ENCODE measurements around the gene PGAM1. TPM values are rescaled to one million over a fixed set of nuclear protein-coding genes. Genes with fewer than 3 reads are reported as not detected.

The PGAM1 gene
- total and polyA plus RNA-seq, 2 of the 13 experiments (the other 11 are each of a cell fraction or from before 2014, with no cell fraction given): 354 to 483 TPM

DNA sequence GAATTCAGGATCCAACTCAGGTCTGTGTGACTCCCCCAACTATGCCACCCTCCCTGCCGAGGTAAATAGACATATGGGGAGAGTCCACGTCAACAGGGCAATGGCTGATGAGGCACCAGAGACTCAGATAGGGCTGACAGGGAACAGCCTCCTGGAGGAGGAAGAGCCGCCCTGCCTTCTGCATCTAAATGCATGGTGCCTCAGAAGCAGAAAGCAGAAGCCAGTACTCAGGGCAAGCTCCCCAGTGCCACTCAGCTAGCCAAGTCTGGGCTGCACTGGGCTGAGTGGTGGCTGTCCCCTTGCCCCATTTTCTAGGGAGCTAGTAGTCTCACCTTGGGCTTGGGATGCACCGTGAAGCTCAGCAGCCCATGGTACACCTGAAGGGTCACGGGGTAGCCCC lies 35.9 kb upstream of the PGAM1 start:
- intact Hi-C loops (cut with micrococcal nuclease; ENCODE audit: unreplicated experiment): no loop called here
- in situ Hi-C loops (cut with HindIII; ENCODE audit: extremely low pct_ligation_motif_present, low pct_unique_long_range_greater_than_20kb): no loop called here
- no peaks in the 10 kb centered on the region for H3K4me1 ChIP-seq (ENCODE audit: insufficient read depth, low read length)

More for the DNA sequence above, 35.9 kb upstream of the PGAM1 start:
- no peak; the same call in 2 of the 3 replicates for ATAC-seq
- Histone ChIP-seq H3K4me3 (replicated peaks in 1 of 3; ENCODE audit: insufficient read depth in 1 of 3, low read depth in 2 of 3, low read length in 3 of 3) (no peak overlapping the region), H3K9me3 (ENCODE audit: low read length) (no peaks in the 10 kb centered on the region), H2AFZ (ENCODE audit: low read length) (no peak overlapping the region), H3K4me2 (ENCODE audit: low read depth, low read length) (no peak overlapping the region), H3K27ac (ENCODE audit: extremely low read length, insufficient read depth, low read length) (no peak overlapping the region), H3K9ac (ENCODE audit: insufficient read depth, low read depth, low read length) (no peak overlapping the region), H3K36me3 (replicated peaks in 1 of 2; ENCODE audit: control insufficient read depth in 1 of 2, insufficient read depth in 2 of 2, low read length in 2 of 2) (peaks cover 27 to 59% of the 10 kb centered on the region in 2 experiments; a peak in 4 of 5 replicates), H3K79me2 (ENCODE audit: insufficient read depth, low read length) (no peaks in the 10 kb centered on the region), H4K20me1 (ENCODE audit: insufficient read depth, low read length) (no peaks in the 10 kb centered on the region), H3K27me3 (ENCODE audit: control insufficient read depth in 1 of 2, insufficient read depth in 2 of 2, low read length in 2 of 2) (no peaks in the 10 kb centered on the region)
- BruUV-seq (replicated peaks): no TSS peak
- no peak for FAIRE-seq
- 93% methylated on average over 4 of the region's 5 CpGs for WGBS (ENCODE audit: low lambda C conversion rate)
- ChIA-PET POLR2A (interaction anchor here (1.3 kb wide), 1 partner anchor 10 kb away, joined by 3 read pairs; no protein-coding TSS in a partner anchor), CTCF (ENCODE audit: low intra/inter-chr PET ratio, low total read pairs) (no interaction called here)
- DNase-seq (ENCODE audit: low spot score): no peak
- TF ChIP-seq ZNF776 (CRISPR knock-in tag; IDR thresholded peaks at IDR 0.05) (no peak), SOX13 (IDR thresholded peaks at IDR 0.05) (no peak), SOX13 (CRISPR knock-in tag; conservative IDR thresholded peaks at IDR 0.05 in 1 of 2, IDR thresholded peaks at IDR 0.05 in 1 of 2) (no peak), KLF9 (CRISPR knock-in tag; IDR thresholded peaks at IDR 0.05; ENCODE audit: low read depth) (no peak), ZMYM3 (CRISPR knock-in tag; IDR thresholded peaks at IDR 0.05) (no peak), REL (CRISPR knock-in tag; conservative IDR thresholded peaks at IDR 0.05) (no peak), ZNF562 (CRISPR knock-in tag; IDR thresholded peaks at IDR 0.05; ENCODE audit: borderline replicate concordance) (no peak), JUNB (CRISPR knock-in tag; IDR thresholded peaks at IDR 0.05; ENCODE audit: borderline replicate concordance) (no peak), KLF15 (CRISPR knock-in tag; IDR thresholded peaks at IDR 0.05; ENCODE audit: borderline replicate concordance) (no peak), ZNF136 (CRISPR knock-in tag; IDR thresholded peaks at IDR 0.05; ENCODE audit: low read depth) (no peak), KMT2B (CRISPR knock-in tag; IDR thresholded peaks at IDR 0.05) (no peak), ZNF558 (CRISPR knock-in tag; IDR thresholded peaks at IDR 0.05; ENCODE audit: borderline replicate concordance) (no peak), RNF219 (CRISPR knock-in tag; IDR thresholded peaks at IDR 0.05) (no peak), ZNF644 (CRISPR knock-in tag; IDR thresholded peaks at IDR 0.05; ENCODE audit: low read depth) (no peak)
- TF ChIP-seq, protein P1, sequence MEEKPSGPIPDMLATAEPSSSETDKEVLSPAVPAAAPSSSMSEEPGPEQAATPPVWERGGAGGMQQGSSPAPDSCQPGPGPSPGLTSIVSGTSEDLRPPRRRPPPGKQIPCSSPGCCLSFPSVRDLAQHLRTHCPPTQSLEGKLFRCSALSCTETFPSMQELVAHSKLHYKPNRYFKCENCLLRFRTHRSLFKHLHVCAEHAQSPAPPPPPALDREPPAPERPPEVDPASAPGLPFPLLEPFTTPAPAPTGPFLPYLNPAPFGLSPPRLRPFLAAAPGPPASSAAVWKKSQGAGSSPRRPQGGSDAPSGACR (CRISPR knock-in tag; IDR thresholded peaks at IDR 0.05): no peak
- TF ChIP-seq, protein P2, sequence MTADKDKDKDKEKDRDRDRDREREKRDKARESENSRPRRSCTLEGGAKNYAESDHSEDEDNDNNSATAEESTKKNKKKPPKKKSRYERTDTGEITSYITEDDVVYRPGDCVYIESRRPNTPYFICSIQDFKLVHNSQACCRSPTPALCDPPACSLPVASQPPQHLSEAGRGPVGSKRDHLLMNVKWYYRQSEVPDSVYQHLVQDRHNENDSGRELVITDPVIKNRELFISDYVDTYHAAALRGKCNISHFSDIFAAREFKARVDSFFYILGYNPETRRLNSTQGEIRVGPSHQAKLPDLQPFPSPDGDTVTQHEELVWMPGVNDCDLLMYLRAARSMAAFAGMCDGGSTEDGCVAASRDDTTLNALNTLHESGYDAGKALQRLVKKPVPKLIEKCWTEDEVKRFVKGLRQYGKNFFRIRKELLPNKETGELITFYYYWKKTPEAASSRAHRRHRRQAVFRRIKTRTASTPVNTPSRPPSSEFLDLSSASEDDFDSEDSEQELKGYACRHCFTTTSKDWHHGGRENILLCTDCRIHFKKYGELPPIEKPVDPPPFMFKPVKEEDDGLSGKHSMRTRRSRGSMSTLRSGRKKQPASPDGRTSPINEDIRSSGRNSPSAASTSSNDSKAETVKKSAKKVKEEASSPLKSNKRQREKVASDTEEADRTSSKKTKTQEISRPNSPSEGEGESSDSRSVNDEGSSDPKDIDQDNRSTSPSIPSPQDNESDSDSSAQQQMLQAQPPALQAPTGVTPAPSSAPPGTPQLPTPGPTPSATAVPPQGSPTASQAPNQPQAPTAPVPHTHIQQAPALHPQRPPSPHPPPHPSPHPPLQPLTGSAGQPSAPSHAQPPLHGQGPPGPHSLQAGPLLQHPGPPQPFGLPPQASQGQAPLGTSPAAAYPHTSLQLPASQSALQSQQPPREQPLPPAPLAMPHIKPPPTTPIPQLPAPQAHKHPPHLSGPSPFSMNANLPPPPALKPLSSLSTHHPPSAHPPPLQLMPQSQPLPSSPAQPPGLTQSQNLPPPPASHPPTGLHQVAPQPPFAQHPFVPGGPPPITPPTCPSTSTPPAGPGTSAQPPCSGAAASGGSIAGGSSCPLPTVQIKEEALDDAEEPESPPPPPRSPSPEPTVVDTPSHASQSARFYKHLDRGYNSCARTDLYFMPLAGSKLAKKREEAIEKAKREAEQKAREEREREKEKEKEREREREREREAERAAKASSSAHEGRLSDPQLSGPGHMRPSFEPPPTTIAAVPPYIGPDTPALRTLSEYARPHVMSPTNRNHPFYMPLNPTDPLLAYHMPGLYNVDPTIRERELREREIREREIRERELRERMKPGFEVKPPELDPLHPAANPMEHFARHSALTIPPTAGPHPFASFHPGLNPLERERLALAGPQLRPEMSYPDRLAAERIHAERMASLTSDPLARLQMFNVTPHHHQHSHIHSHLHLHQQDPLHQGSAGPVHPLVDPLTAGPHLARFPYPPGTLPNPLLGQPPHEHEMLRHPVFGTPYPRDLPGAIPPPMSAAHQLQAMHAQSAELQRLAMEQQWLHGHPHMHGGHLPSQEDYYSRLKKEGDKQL (CRISPR knock-in tag; IDR thresholded peaks at IDR 0.05; ENCODE audit: low read depth): no peak

All from HepG2 (cell line).